PC-9 (cell line): ENCODE measurements around the gene SDC1. TPM values are rescaled to one million over a fixed set of nuclear protein-coding genes. Genes with fewer than 3 reads are reported as not detected.
A peak's percentile ranks its signal among the peaks of the same experiment; 100 is the strongest.

Source experiments
- BruUV-seq: library from RNA; stranded (reverse); fragments of 400-500 nt; replicated peaks from 2 replicates; lab custom pipeline; 2021; lab: Mats Ljungman, UMichigan
- CTCF ChIA-PET: fragments of 300-600 bp; sonication (Branson Sonifier 250); formaldehyde crosslinking; loops from one replicate; lab custom pipeline; 2022; ENCODE audit warnings: antibody characterized with exemption; lab: Charles Lee
- POLR2A ChIA-PET: fragments of 300-600 bp; sonication (Branson Sonifier 250); formaldehyde crosslinking; loops from one replicate; lab custom pipeline; 2022; ENCODE audit warnings: antibody characterized with exemption; ENCODE audit not compliant: unreplicated experiment; lab: Charles Lee
- DNase-seq, 2 experiments: peaks; one replicate each; pipeline versions ENCODE4 v3.0.0 to v3.0.0-alpha.2; 2015 to 2022; ENCODE audit warnings: mixed read lengths in 1 of 2
- H2AFZ ChIP-seq: fragments of 200-600 bp; sonication (generic); 2 replicates; pipeline ENCODE4 v1.8.1; 2017; ENCODE audit warnings: antibody characterized with exemption
- H3F3A ChIP-seq: fragments of 200-600 bp; sonication (generic); 2 replicates; pipeline ENCODE4 v1.8.1; 2017; ENCODE audit warnings: antibody characterized with exemption, mild to moderate bottlenecking, low read depth; ENCODE audit not compliant: insufficient read depth
- H3K27ac ChIP-seq: fragments of 200-600 bp; sonication (generic); 2 replicates; pipeline ENCODE4 v1.6.1; 2016; ENCODE audit warnings: mixed run types
- H3K27me3 ChIP-seq: fragments of 200-600 bp; sonication (generic); 2 replicates; pipeline ENCODE4 v1.6.1; 2016; ENCODE audit warnings: low read depth, mixed run types; ENCODE audit not compliant: insufficient read depth
- H3K36me3 ChIP-seq: fragments of 200-600 bp; sonication (generic); 2 replicates; pipeline ENCODE4 v1.6.1; 2016; ENCODE audit warnings: low read depth, mixed run types
- H3K4me1 ChIP-seq: fragments of 200-600 bp; sonication (generic); replicated peaks from 2 replicates; pipeline ENCODE4 v1.6.1; 2016; ENCODE audit warnings: mixed run types; ENCODE audit not compliant: insufficient read depth
- H3K4me2 ChIP-seq: fragments of 200-600 bp; sonication (generic); 2 replicates; pipeline ENCODE4 v1.6.1; 2017; ENCODE audit warnings: mixed run types
- H3K4me3 ChIP-seq: fragments of 200-600 bp; sonication (generic); 2 replicates; pipeline ENCODE4 v1.6.1; 2016; ENCODE audit warnings: mixed run types
- H3K79me2 ChIP-seq: fragments of 200-600 bp; sonication (generic); 2 replicates; pipeline ENCODE4 v1.6.1; 2017; ENCODE audit warnings: low read depth, mixed run types
- H3K9me2 ChIP-seq: fragments of 200-600 bp; sonication (generic); 2 replicates; pipeline ENCODE4 v1.8.1; 2017; ENCODE audit warnings: mild to moderate bottlenecking; ENCODE audit not compliant: insufficient read depth
- H3K9me3 ChIP-seq: fragments of 200-600 bp; sonication (generic); 2 replicates; pipeline ENCODE4 v1.8.1; 2016; ENCODE audit warnings: low read depth; ENCODE audit not compliant: insufficient read depth
- H4K20me1 ChIP-seq: fragments of 200-600 bp; sonication (generic); 2 replicates; pipeline ENCODE4 v1.8.1; 2017; ENCODE audit not compliant: insufficient read depth
- CTCF ChIP-seq: fragments of 200-600 bp; sonication (generic); conservative IDR thresholded peaks from 2 replicates; pipeline ENCODE4 v1.6.1; 2017; ENCODE audit warnings: mixed run types, antibody characterized with exemption, mild to moderate bottlenecking, moderate library complexity
- EZH2 ChIP-seq: fragments of 200-600 bp; sonication (generic); IDR thresholded peaks from 2 replicates; pipeline ENCODE4 v1.8.0; 2017; ENCODE audit warnings: antibody characterized with exemption, low read depth
- intact Hi-C: fragments of 100-400 bp; cut with micrococcal nuclease; formaldehyde crosslinking; loops from one replicate; pipeline ENCODE4 v1.10.0; 2022; ENCODE audit not compliant: unreplicated experiment
- total RNA-seq: library from RNA; stranded (reverse); gene quantifications from 2 replicates; pipeline ENCODE4 v1.2.3, GENCODE V29; 2021

Gene SDC1
- total RNA-seq, 1 experiment from 2014 or later = 128 TPM

GRCh38 chr2:20201671-20202070 is 23.3 kb downstream of the SDC1 start:
- no peak for TF ChIP-seq CTCF
- no peak for TF ChIP-seq EZH2
- intact Hi-C loops = no loop called here
- no peak overlapping the region for H3K4me2 ChIP-seq
- no peaks in the 10 kb centered on the region for H3K79me2 ChIP-seq
- no peaks in the 10 kb centered on the region for H3K9me2 ChIP-seq
- POLR2A ChIA-PET = no interaction called here
- H3K9me3 ChIP-seq = no peaks in the 10 kb centered on the region
- H3K4me1 ChIP-seq = peaks cover 9% of the 10 kb centered on the region; the same call in 1 of the 2 replicates
- H3K4me3 ChIP-seq = no peak overlapping the region
- no peaks in the 10 kb centered on the region for H4K20me1 ChIP-seq
- H3K36me3 ChIP-seq = no peaks in the 10 kb centered on the region
- DNase-seq = no peak
- no peak overlapping the region for H3K27ac ChIP-seq
- no peak overlapping the region for H2AFZ ChIP-seq
- 0 out of 2 replicates have a peak, but pooled peaks cover 8% of the 10 kb centered on the region for H3F3A ChIP-seq
- BruUV-seq = TSS peak; percentile 50
- CTCF ChIA-PET = no interaction called here
- H3K27me3 ChIP-seq = no peaks in the 10 kb centered on the region

GRCh38 chr2:20200697-20201555 is 24.0 kb downstream of the SDC1 start:
- H3K9me2 ChIP-seq = no peaks in the 10 kb centered on the region
- ChIA-PET CTCF (no interaction called here), POLR2A (no interaction called here)
- no peak overlapping the region for H3K27ac ChIP-seq
- no peaks in the 10 kb centered on the region for H3K27me3 ChIP-seq
- intact Hi-C loops = no loop called here
- H3K4me2 ChIP-seq = no peak overlapping the region
- no peak for TF ChIP-seq EZH2
- TF ChIP-seq CTCF = no peak
- no peaks in the 10 kb centered on the region for H3K79me2 ChIP-seq
- no peak overlapping the region for H2AFZ ChIP-seq
- no peaks in the 10 kb centered on the region for H3K36me3 ChIP-seq
- 0 out of 2 replicates have a peak, but pooled peaks cover 8% of the 10 kb centered on the region for H3F3A ChIP-seq
- peaks cover 1% of the 10 kb centered on the region; the same call in 1 of the 2 replicates for H3K4me1 ChIP-seq
- H4K20me1 ChIP-seq = no peaks in the 10 kb centered on the region
- no peak overlapping the region for H3K4me3 ChIP-seq
- DNase-seq = no peak
- no peaks in the 10 kb centered on the region for H3K9me3 ChIP-seq
- BruUV-seq = no TSS peak

- no TSS peak for BruUV-seq
- Histone ChIP-seq H3K79me2 (no peaks in the 10 kb centered on the region), H3K9me2 (no peaks in the 10 kb centered on the region), H3K4me2 (no peak overlapping the region), H3F3A (peaks cover 8% of the 10 kb centered on the region; the same call in 1 of the 2 replicates), H3K27me3 (no peaks in the 10 kb centered on the region), H3K4me1 (no peaks in the 10 kb centered on the region), H4K20me1 (no peaks in the 10 kb centered on the region), H2AFZ (no peak overlapping the region), H3K36me3 (no peaks in the 10 kb centered on the region), H3K9me3 (no peaks in the 10 kb centered on the region), H3K27ac (no peak overlapping the region), H3K4me3 (no peak overlapping the region)
- intact Hi-C loops = no loop called here
- ChIA-PET POLR2A (no interaction called here), CTCF (no interaction called here)
- TF ChIP-seq CTCF (no peak), EZH2 (no peak)
- no peak for DNase-seq
Observed at GRCh38 chr2:20199633-20200270, 25.2 kb downstream of the SDC1 start.
